Loucy (cell line): Measurements from ENCODE around the gene KIRREL3.

Experiments
- EZH2phosphoT487 ChIP-seq: fragments of 200-600 bp; IDR thresholded peaks from 2 replicates; pipeline ENCODE4 v1.6.1; 2018; ENCODE audit warnings: antibody characterized with exemption, mild to moderate bottlenecking, moderate library complexity, borderline replicate concordance
- TF ChIP-seq, protein P1 (sequence below): fragments of 200-600 bp; sonication (generic); conservative IDR thresholded peaks from 2 replicates; pipeline ENCODE4 v1.5.1; 2014; ENCODE audit warnings: mild to moderate bottlenecking, antibody characterized with exemption, low read length

DNA sequence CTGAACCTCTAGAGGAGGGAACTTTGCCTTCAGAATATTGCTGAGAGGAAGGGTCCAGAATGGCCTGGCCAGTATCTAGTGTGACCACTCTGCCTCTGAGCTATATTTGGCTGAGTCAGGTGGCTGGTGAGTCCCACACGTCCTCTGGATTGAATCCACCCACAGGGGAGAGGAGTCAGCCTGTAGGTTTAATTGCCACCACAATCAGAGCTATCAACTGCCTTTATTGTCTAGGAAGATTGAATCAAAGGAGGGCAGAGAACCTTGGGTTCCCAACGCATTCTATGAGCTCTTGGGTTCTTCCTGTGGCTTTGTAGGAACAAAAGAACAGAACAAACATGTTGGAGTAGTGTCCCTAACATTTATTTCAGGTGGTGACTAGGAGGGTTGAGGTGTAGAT, 577.4 kb downstream of the KIRREL3 start:
- TF ChIP-seq, protein P1, sequence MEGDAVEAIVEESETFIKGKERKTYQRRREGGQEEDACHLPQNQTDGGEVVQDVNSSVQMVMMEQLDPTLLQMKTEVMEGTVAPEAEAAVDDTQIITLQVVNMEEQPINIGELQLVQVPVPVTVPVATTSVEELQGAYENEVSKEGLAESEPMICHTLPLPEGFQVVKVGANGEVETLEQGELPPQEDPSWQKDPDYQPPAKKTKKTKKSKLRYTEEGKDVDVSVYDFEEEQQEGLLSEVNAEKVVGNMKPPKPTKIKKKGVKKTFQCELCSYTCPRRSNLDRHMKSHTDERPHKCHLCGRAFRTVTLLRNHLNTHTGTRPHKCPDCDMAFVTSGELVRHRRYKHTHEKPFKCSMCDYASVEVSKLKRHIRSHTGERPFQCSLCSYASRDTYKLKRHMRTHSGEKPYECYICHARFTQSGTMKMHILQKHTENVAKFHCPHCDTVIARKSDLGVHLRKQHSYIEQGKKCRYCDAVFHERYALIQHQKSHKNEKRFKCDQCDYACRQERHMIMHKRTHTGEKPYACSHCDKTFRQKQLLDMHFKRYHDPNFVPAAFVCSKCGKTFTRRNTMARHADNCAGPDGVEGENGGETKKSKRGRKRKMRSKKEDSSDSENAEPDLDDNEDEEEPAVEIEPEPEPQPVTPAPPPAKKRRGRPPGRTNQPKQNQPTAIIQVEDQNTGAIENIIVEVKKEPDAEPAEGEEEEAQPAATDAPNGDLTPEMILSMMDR, result no peak
- TF ChIP-seq EZH2phosphoT487, result no peak
